HG03460 (cell line): ENCODE data around the gene ZNRD2.

Source experiments
- ATAC-seq: cut with Tn5 transposase; IDR thresholded peaks from one replicate; pipeline ENCODE4 v1.9.1; 2021; ENCODE audit not compliant: unreplicated experiment

ZNRD2 gene

DNA sequence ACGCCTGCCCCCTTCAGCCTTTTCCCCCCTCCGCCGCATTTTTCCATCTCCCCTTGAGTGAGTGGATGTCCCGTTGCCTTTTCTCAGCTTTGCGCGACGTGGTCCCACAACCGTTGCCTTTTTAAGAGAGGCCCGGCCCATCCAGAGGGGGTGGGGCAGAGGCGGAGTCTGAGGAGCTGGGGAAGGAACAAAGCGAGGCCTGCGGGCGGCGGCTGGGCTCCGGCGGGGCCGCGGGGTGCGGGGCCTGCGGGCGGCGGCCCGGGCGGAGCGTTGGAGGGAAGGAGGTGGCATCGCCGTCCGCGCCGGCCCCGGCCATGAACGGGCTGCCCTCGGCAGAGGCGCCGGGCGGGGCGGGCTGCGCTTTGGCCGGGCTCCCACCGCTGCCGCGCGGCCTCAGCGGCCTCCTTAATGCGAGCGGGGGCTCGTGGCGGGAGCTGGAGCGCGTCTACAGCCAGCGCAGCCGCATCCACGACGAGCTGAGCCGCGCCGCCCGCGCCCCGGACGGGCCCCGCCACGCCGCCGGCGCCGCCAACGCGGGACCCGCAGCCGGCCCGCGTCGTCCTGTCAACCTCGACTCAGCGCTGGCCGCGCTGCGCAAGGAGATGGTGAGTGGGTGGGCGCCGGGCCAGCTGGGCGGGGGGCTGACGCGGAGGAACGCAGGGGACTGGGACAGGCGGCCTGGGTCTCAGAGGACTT is 2.2 kb downstream of the ZNRD2 start, which contains the start of gene FAM89B:
FAM89B (plus strand) TSS at position 183 of the 696 bp plus-strand sequence; CDS start at position 315, 132 bp downstream.
- ATAC-seq: no peak

DNA sequence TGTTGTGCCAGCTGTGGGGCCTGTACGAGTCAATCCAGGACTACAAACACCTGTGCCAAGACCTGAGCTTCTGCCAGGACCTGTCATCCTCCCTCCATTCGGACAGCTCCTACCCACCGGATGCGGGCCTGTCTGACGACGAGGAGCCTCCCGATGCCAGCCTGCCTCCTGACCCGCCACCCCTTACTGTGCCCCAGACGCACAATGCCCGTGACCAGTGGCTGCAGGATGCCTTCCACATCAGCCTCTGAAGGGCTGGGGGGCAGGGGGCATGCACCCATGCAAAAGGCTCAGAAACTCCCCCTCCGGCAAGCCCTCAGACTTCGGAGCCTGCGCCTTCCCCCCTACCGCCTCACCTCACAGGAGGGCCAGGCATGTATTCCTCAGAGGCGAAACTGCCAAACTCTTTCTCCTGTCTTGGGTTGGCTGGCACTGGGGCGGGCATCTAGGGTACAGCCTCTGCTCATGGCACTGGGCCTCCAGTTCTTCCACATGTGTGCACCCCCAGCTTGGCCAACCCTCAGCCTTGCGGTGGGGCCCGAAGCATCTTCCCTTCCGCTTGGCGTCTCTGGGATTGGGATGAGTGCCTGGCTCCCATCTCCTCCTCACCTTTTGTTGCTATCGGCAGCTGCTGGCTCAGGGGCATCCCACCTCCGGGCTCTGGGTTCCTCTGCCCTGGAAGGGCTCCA is 3.3 kb downstream of the ZNRD2 start:
- ATAC-seq: no peak

DNA sequence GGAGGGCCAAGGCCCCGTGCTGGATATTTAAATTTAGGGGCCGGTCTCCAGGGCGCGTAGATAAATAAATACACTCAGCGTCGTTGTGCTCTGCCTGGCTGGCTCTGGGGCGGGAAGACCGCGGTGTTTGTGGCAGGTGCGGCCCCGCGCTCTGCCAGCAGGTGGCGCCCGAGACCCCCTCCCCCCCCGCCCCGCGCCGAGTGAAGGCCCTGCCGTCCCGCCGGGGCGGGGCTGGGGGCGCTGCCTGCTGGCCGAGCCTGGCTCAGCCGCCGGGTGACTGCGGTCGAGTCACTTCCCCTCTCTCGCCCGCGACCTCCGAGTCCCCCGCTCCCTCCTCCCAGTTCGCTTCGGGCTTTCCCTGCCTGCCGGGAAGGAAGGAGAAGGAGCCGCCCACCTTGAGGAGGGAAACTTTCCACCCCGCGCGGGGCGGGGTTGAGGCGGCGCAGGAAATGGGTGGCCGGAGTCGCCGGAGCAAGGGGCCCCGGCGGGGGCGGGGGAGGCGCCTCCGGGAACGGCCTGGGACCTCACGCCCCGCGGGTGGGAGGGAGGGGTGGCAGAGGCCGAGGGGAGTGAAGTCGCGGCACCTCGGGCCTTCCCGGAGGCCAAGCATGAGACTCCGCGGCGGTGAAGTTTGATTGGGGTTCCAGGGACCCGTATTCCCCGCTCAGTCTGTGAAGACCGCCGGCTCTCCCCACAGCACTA is 4.0 kb downstream of the ZNRD2 start:
- peak; percentile 32 for ATAC-seq

DNA sequence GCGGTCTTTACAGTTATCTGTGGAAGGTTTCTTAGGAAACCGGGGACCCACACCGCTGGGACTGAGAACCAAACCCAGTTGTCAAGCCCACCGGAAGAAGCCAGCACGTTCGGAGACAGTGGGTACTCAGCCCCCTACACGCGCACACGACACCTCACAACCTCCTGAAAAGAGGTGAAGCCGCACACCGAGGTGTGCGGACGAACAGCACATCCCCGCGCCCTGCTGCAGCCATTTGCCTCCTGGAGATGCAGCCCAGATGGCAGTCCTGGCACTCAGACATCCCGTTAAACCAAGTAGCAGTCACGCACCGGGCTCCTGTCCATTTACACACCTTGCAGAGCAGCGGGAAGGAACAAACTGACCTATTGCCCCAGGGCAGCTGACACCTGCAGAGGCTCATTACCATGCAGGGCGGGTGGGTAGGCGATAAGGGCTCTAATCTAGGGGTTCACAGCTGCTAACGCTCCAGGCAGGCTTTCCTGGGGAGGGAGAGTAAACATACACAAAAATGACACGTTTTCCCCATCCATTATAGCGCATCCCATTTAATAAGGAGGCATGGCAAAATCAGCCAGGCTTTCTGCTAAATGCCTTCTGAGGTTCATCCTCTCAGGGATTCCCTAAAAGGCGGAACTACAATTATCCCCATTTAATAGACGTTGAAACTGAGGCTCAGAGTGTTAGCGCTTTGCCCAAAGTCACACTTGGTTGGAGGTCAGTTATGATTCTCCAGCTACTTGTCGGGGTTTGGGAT is 4.7 kb downstream of the ZNRD2 start:
- ATAC-seq: no peak

DNA sequence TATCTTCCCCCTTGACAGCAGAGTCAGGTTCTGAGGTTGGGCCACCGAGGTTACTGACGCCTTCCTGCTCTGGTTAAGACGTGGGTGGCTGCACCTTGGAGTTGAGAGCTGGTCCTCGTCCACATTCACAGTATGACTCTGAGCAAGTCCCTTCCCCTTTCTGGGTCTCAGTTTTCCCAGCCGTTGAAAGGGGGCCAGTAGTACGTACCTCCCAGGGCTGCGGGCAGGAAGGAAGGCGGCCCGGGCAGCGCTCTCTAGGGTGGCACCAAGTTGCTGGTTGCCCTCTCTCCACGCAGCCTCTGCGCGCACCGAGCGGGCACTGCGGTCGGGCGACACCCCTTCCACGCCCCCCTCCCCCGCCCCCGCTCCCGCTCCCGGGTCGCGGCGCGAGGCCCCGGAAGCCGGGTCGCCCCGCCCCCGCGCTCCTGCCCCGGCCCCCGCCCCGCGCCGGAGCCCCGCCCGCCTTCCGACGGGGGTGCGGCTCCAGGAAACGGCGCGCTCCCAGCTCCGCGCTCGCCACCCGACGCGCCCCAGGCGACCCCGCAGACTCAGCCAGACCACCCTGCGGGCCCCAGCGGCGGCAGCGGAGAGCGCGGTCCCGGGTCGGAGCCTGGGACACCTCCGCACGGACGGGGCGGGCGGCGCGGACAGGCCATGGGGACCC is 5.4 kb downstream of the ZNRD2 start, which contains the start of gene EHBP1L1:
EHBP1L1 (plus strand) TSS at position 486 of the 664 bp plus-strand sequence. CDS start 250 bp downstream, outside the sequence.
- no peak for ATAC-seq

DNA sequence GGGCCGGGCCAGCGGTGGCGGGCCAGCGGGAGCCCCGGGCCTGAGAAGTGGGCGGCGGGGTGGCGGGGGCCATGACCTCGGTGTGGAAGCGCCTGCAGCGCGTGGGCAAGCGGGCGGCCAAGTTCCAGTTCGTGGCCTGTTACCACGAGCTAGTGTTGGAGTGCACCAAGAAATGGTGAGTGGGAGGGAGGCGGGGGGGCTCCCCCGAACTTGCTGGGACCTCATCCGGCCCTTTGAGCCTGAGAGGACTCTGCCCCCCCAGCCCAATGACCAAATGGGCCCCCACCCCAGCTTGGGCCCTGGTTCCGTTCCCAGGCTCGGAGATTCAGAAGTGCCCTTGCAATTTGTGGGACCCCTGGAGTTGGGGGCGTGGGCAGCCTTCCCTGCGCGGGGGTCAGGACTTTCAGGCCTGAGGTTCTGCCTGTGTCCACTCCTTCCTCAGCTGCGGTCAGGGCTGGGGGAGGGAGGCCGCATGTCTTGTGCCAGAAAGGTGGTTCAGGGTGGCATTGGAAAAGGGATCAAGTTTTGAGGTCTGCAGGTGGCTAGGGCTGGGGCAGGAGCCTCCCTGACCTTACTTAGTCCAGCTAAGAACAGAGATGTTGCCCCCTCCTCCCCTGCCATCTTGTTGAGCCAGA is 6.1 kb downstream of the ZNRD2 start:
- ATAC-seq: no peak

DNA sequence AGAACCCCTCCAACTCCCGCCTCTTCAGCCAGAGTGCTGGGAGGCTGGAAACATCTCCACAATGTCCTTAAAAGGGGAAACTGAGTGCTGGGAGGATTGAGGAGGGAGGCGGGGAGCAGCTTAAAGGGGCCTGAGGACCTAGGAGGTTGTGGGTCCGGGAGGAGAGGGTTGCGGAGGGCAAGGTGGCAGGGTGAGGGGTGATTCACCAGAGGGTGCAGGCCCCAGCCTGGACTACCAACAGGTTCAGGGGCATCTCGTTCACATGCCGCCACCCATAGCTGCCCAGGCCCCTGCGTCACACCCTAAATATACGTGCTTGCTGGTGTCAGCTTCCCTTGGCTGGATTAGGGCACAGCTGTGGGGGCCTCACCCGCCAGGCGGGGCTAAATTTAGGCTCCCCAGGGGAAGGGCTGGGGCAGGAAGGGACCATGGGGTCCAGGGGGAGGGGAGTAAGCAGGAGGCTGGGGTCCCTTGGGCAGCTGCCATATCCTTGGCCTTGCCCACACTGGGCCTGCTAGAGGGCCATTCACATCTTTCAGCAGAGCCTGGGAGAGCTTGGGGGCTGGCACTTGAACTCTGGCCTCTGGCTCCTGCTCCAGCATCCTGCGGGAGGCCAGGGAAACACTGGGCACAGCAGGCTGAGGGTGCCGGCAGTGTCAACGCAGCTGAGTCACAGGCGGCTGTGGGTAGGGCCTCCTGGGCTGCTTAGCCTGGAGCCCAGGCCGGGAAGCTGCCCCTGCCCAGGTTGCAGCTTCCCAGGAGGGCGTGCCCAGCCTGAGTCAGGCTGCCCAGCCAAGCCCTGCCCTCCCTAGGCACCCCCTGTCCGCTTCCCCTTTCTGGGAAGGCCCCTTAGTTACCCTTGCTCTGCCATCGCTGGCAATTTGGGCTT is 6.8 kb downstream of the ZNRD2 start:
- no peak for ATAC-seq

DNA sequence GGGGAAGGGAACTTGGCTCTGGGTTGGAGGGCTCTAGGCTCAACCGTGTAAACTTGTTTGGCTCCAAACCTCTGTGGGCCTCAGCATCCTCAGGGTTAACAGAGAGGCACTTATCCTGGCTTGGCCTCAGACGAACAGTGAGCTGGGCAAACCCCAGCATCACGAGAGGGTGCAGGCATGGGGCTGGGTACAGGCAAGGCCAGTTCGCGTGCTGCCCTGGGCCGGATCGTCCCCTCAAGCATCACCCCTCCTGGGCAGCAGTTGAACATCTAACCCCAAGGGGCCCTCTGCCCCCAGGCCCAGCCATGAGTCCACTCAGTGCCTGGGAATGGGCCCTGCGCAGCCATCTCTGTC is 7.5 kb downstream of the ZNRD2 start:
- ATAC-seq: no peak

DNA sequence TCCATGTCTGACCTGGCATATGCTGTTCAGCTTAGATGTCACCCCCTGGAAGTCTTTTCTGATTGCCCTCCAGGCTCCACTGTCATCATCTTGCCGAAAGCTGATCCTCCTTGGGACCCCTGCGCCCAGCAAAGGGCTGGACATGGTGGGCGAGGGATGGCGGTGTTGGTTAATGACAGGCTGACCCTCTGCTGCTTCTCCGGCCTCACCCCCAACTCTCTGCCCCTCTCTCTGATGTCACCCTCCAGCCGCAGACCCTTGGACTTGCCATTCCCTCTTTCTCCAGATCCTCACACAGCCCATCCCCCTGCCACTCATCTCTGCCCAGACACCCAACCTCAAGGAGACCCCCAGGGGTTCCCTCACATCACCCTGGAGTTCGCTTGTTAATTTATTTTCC is 7.9 kb downstream of the ZNRD2 start:
- ATAC-seq: no peak

DNA sequence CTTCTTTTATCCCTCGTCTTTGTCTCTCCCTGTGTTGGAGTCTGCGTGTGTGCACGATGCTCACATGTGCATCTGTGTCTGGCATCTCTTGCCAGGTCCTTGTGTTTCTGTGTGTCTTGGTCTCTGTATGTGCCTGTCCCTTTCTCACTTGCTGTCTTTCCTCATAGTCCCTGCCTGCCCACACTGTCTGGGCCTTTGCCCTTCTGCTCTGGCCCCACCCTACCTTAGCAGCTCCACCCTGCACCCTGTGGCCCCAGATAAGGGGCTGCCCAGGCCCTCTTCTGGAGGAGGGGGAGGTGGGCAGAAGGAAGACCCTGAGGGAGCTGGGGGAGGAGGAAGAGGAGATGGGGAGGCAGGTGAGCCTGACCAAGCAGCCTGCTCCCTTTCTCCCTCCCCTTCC is 8.4 kb downstream of the ZNRD2 start:
- no peak for ATAC-seq

DNA sequence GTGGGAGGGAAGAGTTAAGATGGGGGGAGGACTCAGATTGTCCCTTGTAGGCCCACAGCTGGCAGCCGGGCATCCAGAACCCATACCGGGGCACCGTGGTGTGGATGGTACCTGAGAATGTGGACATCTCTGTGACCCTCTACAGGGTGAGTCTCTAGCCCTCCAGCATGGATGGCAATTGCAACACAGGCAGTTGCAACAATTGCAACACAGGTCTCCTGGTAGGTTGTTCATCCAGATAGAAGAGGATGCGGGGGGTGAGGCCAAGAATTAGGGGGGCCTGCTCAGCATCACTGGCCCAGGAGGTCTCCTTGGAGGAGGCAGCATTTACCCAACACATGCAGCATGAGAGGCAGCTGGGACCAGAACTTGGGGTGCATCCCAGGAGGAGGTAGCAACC is 9.0 kb downstream of the ZNRD2 start:
- ATAC-seq: no peak

DNA sequence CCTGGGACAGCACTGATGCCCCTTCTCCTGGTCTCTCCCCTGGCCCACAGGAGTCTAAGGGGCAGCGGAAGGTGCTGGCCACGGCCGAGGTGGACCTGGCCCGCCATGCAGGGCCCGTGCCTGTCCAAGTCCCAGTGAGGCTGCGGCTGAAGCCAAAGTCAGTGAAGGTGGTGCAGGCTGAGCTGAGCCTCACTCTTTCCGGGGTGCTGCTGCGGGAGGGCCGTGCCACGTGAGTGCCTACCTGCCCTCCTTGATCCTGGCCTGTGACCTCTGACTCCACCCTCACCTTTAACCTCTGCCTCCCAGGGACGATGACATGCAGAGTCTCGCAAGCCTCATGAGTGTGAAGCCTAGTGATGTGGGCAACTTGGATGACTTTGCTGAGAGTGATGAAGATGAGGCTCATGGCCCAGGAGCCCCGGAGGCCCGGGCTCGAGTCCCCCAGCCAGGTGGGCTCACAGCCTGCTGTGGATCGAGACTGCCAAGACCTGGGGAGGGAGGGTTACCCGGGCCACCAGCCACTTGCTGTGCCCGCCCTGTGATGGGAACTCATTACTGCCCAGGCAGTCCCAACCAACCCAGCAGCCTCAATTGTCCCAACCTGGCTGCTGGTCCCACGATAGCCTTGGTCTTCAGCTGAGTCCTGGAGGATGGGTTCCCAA is 9.9 kb downstream of the ZNRD2 start:
- no peak for ATAC-seq

DNA sequence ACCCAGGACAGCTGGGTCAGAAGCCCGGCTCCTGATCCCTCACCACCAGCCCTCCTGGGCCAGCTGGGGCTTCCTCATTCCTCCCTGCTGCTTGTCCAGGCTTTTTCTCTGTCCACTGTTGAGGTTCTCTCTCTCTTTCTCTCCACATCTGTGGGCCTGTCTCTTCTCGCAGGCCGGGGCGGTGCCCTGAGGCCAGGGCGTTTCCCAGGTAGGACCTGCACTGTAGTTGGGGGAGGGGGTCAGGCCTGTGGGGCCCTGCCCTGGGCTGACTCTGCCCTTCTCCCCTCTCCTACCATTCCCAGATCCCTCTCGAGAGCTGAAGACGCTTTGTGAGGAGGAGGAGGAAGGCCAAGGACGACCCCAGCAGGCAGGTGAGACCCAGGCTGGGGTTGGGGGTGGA is 10.5 kb downstream of the ZNRD2 start:
- no peak for ATAC-seq

DNA sequence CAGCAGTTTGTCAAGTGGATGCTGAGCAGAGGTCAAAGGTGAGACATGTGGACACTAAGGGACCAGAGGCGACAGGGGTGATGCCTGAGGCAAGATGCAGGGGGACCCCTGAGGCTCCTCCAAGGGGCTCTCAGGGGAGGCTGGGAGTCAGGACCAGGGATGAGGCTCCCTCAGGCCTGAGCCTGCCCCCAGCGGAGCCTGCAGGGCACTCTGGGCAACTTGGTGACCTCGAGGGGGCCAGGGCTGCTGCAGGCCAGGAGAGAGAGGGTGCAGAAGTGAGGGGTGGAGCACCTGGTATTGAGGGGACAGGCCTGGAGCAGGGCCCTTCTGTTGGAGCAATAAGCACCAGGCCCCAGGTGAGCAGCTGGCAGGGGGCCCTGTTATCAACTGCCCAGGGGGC is 11.7 kb downstream of the ZNRD2 start:
- ATAC-seq: no peak

DNA sequence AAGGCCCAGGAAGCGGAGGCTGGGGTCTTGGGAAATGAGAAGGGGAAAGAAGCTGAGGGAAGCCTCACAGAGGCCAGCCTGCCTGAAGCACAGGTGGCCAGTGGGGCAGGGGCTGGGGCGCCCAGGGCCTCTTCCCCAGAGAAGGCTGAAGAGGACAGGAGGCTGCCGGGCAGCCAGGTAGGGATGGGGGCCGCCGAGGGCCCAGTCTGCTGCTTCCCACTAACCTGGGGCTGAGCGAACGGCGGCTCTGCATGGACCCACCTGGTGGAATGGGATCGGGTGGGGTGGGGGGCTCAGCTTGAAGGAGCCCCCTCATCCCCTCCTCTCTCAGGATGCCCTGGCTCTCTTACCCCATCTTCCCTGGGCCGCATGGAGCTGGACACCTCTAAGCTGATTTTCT is 13.3 kb downstream of the ZNRD2 start:
- no peak for ATAC-seq

DNA sequence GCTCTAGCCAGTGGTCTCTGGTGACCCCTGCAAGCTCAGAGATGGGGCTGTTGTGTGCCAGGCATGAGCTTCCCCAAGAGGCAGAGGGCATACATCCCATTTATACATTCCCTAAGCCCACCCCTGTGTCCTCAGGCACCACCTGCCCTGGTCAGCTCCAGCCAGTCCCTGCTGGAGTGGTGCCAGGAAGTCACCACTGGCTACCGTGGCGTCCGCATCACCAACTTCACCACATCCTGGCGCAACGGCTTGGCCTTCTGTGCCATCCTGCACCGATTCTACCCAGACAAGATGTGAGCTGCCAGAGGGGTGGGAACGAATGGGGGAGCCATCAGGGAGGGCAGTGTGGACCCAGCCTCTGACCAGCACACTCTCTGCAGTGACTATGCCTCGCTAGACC is 13.8 kb downstream of the ZNRD2 start:
- ATAC-seq: no peak

DNA sequence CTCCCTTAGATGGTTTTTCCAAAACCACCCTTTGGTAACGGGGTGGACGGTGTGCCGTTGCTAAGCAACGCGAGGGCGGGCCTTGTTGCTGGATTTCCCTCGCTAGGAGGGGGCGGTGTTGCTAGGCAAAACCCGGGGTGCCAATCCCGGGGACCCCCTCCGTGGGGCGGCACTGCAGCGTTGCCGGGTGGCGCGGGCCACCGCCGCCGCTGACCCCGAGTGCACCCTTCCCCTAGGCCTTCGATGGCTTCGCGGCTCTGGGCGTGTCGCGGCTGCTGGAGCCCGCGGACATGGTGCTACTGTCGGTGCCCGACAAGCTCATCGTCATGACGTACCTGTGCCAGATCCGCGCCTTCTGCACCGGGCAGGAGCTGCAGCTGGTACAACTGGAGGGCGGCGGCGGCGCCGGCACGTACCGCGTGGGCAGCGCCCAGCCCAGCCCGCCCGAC is 14.5 kb downstream of the ZNRD2 start:
- ATAC-seq: no peak

DNA sequence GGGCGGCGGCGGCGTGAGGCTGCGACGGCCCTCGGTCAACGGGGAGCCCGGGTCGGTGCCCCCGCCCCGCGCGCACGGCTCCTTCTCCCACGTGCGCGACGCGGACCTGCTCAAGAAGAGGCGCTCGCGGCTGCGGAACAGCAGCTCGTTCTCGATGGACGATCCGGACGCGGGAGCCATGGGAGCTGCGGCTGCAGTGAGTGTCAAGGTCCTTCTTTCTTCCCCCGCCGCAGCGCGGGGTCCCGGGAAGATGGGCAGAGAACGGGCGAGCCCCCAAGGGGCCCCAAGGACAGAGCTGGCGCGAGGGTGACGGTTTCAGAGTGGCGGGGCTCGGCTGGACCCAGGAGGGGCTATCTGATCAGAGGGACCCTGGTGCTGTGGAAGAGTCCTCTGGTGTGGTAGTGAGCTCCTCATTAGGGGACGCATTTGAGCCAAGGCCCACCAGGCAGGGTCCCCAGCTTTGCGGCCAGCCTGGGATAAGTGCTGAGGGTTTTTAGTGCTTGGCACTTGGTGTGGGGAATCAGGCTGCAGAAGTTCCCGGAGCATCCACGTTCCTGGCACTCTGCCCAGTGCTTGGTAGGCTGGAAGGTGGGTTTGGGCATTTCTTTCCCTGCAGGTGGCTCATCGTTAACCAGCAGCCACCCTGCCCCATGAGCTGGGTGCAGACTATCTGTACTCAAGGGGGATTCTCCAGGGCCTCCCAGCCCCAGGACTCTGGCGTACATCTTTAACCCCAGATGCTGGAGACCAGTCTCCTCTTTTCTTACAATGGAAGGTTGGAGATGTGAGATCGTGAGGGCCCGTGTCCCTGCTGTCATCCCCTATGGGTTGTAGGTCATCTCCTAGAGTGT is 15.3 kb downstream of the ZNRD2 start:
- no peak for ATAC-seq
